HCT116 (cell line): ENCODE measurements around the gene REEP3.
"Not testable (repeated sequence)": the region's sequence is repeated elsewhere in the genome, so short reads cannot be mapped to it uniquely, and the experiment has no call there.

Source experiments
- POLR2AphosphoS5 ChIP-seq: IDR thresholded peaks from 2 replicates; pipeline ENCODE4 v1.6.1; 2011; ENCODE audit warnings: mild to moderate bottlenecking, low read depth, low read length, moderate library complexity
- TF ChIP-seq, protein P1 (sequence below): IDR thresholded peaks from 2 replicates; pipeline ENCODE4 v1.6.1; 2012; ENCODE audit warnings: low read depth

DNA sequence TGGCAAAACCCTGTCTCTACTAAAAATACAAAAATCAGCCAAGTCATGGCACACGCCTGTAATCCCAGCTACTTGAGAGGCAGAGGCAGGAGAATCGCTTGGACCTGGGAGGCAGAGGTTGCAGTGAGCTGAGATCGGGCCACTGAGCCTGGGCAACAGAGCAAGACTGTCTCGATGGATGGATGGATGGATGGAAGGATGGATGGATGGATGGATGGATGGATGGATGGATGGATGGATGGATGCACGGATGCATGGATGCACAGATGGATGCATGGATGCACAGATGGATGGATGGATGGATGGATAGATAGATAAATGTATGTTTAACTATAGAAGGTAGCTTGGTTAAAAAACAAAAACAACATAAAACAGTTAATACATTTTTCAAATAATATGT, 20.6 kb upstream of the REEP3 start:
- not testable (repeated sequence) for TF ChIP-seq POLR2AphosphoS5
- TF ChIP-seq, protein P1, sequence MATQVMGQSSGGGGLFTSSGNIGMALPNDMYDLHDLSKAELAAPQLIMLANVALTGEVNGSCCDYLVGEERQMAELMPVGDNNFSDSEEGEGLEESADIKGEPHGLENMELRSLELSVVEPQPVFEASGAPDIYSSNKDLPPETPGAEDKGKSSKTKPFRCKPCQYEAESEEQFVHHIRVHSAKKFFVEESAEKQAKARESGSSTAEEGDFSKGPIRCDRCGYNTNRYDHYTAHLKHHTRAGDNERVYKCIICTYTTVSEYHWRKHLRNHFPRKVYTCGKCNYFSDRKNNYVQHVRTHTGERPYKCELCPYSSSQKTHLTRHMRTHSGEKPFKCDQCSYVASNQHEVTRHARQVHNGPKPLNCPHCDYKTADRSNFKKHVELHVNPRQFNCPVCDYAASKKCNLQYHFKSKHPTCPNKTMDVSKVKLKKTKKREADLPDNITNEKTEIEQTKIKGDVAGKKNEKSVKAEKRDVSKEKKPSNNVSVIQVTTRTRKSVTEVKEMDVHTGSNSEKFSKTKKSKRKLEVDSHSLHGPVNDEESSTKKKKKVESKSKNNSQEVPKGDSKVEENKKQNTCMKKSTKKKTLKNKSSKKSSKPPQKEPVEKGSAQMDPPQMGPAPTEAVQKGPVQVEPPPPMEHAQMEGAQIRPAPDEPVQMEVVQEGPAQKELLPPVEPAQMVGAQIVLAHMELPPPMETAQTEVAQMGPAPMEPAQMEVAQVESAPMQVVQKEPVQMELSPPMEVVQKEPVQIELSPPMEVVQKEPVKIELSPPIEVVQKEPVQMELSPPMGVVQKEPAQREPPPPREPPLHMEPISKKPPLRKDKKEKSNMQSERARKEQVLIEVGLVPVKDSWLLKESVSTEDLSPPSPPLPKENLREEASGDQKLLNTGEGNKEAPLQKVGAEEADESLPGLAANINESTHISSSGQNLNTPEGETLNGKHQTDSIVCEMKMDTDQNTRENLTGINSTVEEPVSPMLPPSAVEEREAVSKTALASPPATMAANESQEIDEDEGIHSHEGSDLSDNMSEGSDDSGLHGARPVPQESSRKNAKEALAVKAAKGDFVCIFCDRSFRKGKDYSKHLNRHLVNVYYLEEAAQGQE = not testable (repeated sequence)
